Loucy (cell line): Measurements from ENCODE around the gene TMTC4.

Experiments used
- EZH2phosphoT487 ChIP-seq: fragments of 200-600 bp; IDR thresholded peaks from 2 replicates; pipeline ENCODE4 v1.6.1; 2018; ENCODE audit warnings: antibody characterized with exemption, mild to moderate bottlenecking, moderate library complexity, borderline replicate concordance
- TF ChIP-seq, protein P1 (sequence below): fragments of 200-600 bp; sonication (generic); conservative IDR thresholded peaks from 2 replicates; pipeline ENCODE4 v1.5.1; 2014; ENCODE audit warnings: mild to moderate bottlenecking, antibody characterized with exemption, low read length

DNA sequence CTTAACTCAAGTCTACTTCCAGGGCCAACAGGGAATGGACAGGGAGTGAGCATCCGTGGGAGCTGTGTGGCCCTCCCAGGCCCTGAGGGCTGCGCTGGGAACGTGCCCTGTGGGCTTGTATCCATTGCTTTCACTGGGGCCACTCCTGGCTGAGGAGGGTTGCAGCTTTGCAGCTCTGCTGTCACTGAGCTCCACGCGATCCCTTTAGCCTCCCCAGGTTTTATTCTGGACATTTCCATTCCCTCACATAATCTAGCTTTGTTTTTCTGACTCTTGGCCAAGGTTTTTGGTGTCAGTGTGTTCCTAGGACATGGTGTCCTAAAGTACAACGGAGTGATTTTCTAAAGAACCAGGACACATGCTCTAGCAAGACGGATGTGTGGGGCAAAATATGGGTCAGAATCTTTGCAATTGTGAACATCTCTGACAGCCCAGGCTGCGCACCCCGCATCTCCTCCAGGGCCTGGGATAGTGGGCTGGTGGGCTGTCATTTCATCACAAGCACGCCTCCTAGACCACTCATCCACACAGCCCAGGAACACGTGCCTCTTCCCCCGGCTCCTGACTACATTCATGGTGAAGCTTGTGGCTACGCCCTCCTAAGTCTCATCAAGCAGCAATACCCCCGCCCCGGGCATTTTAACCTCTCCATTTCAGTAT lies 114.0 kb downstream of the TMTC4 start:
- TF ChIP-seq, protein P1, sequence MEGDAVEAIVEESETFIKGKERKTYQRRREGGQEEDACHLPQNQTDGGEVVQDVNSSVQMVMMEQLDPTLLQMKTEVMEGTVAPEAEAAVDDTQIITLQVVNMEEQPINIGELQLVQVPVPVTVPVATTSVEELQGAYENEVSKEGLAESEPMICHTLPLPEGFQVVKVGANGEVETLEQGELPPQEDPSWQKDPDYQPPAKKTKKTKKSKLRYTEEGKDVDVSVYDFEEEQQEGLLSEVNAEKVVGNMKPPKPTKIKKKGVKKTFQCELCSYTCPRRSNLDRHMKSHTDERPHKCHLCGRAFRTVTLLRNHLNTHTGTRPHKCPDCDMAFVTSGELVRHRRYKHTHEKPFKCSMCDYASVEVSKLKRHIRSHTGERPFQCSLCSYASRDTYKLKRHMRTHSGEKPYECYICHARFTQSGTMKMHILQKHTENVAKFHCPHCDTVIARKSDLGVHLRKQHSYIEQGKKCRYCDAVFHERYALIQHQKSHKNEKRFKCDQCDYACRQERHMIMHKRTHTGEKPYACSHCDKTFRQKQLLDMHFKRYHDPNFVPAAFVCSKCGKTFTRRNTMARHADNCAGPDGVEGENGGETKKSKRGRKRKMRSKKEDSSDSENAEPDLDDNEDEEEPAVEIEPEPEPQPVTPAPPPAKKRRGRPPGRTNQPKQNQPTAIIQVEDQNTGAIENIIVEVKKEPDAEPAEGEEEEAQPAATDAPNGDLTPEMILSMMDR, result no peak
- TF ChIP-seq EZH2phosphoT487, result no peak
